Left lung (tissue), 10 donors: Measurements from ENCODE around the gene NT5C2. TPM values are rescaled to one million over a fixed set of nuclear protein-coding genes. Genes with fewer than 3 reads are reported as not detected.
A peak's percentile ranks its signal among the peaks of the same experiment; 100 is the strongest.

Experiments
- ATAC-seq: fragments of 200-7000 bp; cut with Tn5 transposase; one replicate; pipeline ENCODE4 v1.9.1; 2020; ENCODE audit warnings: moderate library complexity
- DNase-seq, 4 donors: peaks; one replicate each; pipeline ENCODE4 v3.0.0-alpha.2; 2013 to 2020
- H3K27ac ChIP-seq, 2 donors: fragments of 200-600 bp; sonication (generic) in 1 of 2; one replicate each; pipeline versions ENCODE4 v1.5.0 to v1.8.0; 2020 to 2021
- H3K27me3 ChIP-seq, 2 donors: fragments of 200-600 bp; sonication (generic) in 1 of 2; one replicate each; pipeline versions ENCODE4 v1.5.0 to v1.8.0; 2020 to 2021
- H3K36me3 ChIP-seq, 2 donors: fragments of 200-600 bp; sonication (generic) in 1 of 2; one replicate each; pipeline versions ENCODE4 v1.5.0 to v1.8.0; 2020 to 2021
- H3K4me1 ChIP-seq, 2 donors: fragments of 200-600 bp; one replicate each; pipeline ENCODE4 v1.8.0; 2021
- H3K4me3 ChIP-seq, 2 donors: fragments of 200-600 bp; sonication (generic) in 1 of 2; one replicate each; pipeline versions ENCODE4 v1.5.0 to v1.8.0; 2020 to 2021; ENCODE audit warnings: mild to moderate bottlenecking in 1 of 2
- H3K9me3 ChIP-seq, 2 donors: fragments of 200-600 bp; sonication (generic) in 1 of 2; one replicate each; pipeline versions ENCODE4 v1.5.0 to v1.8.0; 2020 to 2021
- intact Hi-C, 2 donors: fragments of 100-400 bp; cut with DNase I; formaldehyde crosslinking; loops; one replicate each; pipeline versions ENCODE4 v1.11.2 to v1.14.2; 2022
- polyA plus RNA-seq, 6 donors: library from polyadenylated mRNA; unstranded; fragments of 120-200 nt; gene quantifications; one replicate each; pipeline ENCODE4 v1.2.1, GENCODE V29; 2013; ENCODE audit not compliant: insufficient read length in 6 of 6
- total RNA-seq, 2 donors: library from RNA; stranded (reverse); fragmentation: NEBNext Ultra II Directional; extraction: Animal tissue kit (Norgen Biotek cat#: 25700); gene quantifications; one replicate each; pipeline ENCODE4 v1.2.1, GENCODE V29; 2021
- TF ChIP-seq, protein P1 (sequence below), 2 donors: fragments of 200-600 bp; sonication (generic) in 1 of 2; IDR thresholded peaks; one replicate each; pipeline versions ENCODE4 v1.5.0 to v1.8.0; 2021; ENCODE audit warnings: antibody characterized with exemption in 2 of 2
- donor health status: DM: no; HTN: yes; CAD: no.
- donor health status: DM: no; HTN: no; CAD: no.

NT5C2 gene
- total and polyA plus RNA-seq, 8 donors = 95.3 to 173 (median 133) TPM

DNA sequence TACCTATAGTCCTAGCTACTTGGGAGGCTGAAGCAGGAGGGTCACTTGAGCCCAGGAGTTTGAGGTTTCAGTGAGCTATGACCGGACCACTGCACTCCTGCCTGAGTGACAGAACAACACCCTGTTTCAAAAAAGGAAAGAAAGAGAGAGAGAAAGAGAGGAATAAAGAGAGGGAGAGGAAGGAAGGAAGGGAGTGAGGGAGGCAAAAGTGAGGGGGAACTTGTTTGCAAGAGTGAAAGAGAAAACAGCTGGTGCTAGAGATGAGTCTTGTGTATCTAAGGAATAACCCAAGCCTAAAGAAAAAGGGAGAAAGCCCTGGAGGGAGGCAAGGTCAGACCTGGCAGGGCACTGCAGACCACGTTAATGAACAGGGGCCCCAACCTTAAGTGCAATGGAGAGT, 4.8 kb upstream of the NT5C2 start:
- intact Hi-C loops = no loop called here
- no peak for ATAC-seq
- TF ChIP-seq, protein P1, sequence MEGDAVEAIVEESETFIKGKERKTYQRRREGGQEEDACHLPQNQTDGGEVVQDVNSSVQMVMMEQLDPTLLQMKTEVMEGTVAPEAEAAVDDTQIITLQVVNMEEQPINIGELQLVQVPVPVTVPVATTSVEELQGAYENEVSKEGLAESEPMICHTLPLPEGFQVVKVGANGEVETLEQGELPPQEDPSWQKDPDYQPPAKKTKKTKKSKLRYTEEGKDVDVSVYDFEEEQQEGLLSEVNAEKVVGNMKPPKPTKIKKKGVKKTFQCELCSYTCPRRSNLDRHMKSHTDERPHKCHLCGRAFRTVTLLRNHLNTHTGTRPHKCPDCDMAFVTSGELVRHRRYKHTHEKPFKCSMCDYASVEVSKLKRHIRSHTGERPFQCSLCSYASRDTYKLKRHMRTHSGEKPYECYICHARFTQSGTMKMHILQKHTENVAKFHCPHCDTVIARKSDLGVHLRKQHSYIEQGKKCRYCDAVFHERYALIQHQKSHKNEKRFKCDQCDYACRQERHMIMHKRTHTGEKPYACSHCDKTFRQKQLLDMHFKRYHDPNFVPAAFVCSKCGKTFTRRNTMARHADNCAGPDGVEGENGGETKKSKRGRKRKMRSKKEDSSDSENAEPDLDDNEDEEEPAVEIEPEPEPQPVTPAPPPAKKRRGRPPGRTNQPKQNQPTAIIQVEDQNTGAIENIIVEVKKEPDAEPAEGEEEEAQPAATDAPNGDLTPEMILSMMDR (IDR thresholded peaks at IDR 0.05) = no peak
- no peaks in the 10 kb centered on the region for H3K9me3 ChIP-seq
- peaks cover 7 to 84% of the 10 kb centered on the region in 2 donors for H3K4me1 ChIP-seq
- no peaks in the 10 kb centered on the region for H3K36me3 ChIP-seq
- peak overlapping the region; percentile 9 to 89 for H3K27ac ChIP-seq
- H3K27me3 ChIP-seq = no peaks in the 10 kb centered on the region
- peak overlapping the region in 1 of 2 donors; percentile 17 for H3K4me3 ChIP-seq
- no peak for DNase-seq

DNA sequence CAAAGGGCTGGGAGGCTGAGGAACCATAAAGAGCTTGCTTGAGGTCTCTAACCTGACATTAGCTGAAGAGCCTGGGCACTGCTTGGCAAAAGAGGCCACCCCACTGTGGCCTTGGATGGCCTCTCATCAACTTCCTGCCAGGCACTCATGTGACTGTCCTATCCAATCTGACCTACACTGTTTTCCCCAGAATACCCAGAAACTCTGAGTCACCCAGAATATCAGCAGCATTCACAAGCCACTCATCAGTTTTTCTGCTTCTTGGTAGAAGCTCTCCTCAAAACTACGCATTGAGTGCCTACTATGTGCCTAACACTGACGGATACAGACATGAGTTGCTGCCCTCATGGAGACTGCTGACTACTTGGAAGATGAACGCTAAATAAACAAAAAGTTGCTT, 4.1 kb upstream of the NT5C2 start:
- Histone ChIP-seq H3K36me3 (no peaks in the 10 kb centered on the region), H3K9me3 (no peaks in the 10 kb centered on the region), H3K4me1 (peaks cover 7 to 84% of the 10 kb centered on the region in 2 donors), H3K4me3 (peak overlapping the region in 1 of 2 donors; percentile 17), H3K27me3 (no peaks in the 10 kb centered on the region), H3K27ac (peak overlapping the region; percentile 9 to 89)
- ATAC-seq (peak; percentile 55), DNase-seq (peak in 1 of 4 donors; percentile 73)
- TF ChIP-seq, protein P1 (IDR thresholded peaks at IDR 0.05) = no peak
- intact Hi-C loops = no loop called here

DNA sequence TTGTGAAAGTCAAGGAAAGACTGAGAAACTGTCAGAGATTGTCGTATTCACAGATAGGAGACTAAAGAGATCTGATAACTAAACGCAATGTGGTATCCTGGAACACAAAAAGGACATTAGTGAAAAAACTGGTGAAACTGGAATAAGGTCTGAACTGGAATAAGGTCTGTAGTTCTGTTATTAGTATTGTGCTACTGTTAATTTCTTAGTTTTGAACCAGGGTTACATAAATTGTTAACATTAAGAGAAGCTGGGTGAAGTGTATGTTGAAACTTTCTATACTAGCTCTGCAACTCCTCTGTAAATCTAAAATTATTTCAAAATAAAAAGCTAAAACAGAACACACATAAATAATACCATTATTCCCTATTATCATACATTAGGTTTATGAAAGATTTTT, 3.4 kb upstream of the NT5C2 start:
- no peak for ATAC-seq
- intact Hi-C loops = no loop called here
- Histone ChIP-seq H3K4me1 (peaks cover 7 to 82% of the 10 kb centered on the region in 2 donors), H3K4me3 (no peak overlapping the region), H3K27ac (peak overlapping the region; percentile 9 to 89), H3K9me3 (no peaks in the 10 kb centered on the region), H3K27me3 (no peaks in the 10 kb centered on the region), H3K36me3 (no peaks in the 10 kb centered on the region)
- TF ChIP-seq, protein P1 (IDR thresholded peaks at IDR 0.05) = no peak
- DNase-seq = no peak

DNA sequence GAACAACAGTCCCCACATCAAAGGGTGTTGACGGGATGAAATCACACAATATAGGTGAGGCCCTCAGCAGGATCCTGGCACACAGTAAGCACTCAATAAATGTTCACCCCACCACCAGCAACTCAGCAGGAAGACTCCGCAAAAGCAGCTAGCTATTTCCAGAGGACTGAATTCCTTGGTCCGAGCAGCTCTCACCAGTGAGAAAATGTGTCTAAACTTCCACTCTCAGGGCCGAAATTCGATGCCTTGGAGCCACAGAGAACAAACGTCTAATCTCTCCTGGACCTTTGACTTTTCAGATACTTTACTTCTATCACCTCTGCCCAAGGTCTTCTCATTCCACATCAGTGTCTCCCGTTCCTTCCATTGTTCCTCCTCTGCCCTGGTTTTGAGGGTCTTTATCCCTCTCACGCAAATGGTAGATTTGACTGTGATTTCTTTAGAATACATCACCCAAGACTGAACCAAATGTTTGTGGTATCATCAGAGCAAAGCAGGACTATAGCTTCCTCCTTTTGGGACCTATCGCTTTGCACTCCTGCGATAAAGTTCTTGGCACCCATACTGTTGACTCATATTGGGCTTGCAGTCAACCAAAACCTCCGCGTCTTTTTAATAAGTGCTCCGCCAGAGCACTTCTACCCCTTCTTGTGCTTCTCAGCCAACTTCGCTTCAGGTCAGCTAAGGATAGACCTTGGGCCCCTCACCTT, 903 bp upstream of the NT5C2 start:
- Histone ChIP-seq H3K4me3 (peak overlapping the region in 1 of 2 donors; percentile 91), H3K27ac (peak overlapping the region in 1 of 2 donors; percentile 99), H3K27me3 (no peaks in the 10 kb centered on the region), H3K36me3 (no peaks in the 10 kb centered on the region), H3K9me3 (no peaks in the 10 kb centered on the region), H3K4me1 (peaks cover 10 to 83% of the 10 kb centered on the region in 2 donors)
- TF ChIP-seq, protein P1 (IDR thresholded peaks at IDR 0.05) = no peak
- no peak for ATAC-seq
- no peak for DNase-seq
- intact Hi-C loops = no loop called here

DNA sequence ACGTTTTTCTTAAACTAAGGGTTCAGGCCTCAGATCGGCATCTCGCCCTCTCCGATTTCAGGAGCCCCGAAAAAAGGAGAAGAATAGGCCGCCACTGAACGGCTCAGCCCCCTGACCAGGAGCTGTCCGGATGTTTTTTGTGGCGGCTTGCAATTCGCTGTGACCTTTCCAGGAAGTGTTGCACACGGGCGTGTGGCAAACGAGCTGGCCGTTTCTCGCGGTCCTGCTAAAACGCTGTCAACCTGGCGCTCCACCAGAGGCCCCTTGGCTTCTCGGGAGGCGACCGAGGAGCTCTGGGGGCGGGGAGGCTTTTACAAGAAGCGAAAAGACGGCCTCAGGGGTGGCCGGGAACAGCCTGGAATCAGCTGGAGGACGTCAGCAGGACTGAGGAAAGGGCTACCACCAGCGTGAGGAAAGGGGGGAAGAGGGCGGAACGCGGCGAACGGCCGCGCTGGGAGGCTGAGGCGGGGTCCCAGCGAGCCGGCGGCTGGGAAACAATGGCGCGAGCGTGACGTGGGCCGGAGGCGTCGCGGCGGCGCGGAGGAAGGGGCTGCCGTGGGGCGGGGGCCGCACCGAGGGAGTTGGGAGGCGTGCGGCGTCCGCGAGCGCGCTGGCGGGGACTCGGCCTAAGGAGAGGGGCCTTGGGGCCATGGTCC, 493 bp downstream of the NT5C2 start:
- Histone ChIP-seq H3K4me1 (peaks cover 17 to 84% of the 10 kb centered on the region in 2 donors), H3K36me3 (no peaks in the 10 kb centered on the region), H3K27me3 (no peaks in the 10 kb centered on the region), H3K9me3 (no peaks in the 10 kb centered on the region), H3K27ac (peak overlapping the region; percentile 98 to 99), H3K4me3 (peak overlapping the region; percentile 62 to 91)
- intact Hi-C loops = no loop called here
- TF ChIP-seq, protein P1 (IDR thresholded peaks at IDR 0.05) = no peak
- ATAC-seq (peak; percentile 74), DNase-seq (peak; percentile 83 to 93 (median 87))
